Activated naive CD8-positive, alpha-beta T cell treated with anti-CD3 and anti-CD28 coated beads, Interleukin-2, amount 50 U/mL, for 16 hours (primary cell): Measurements from ENCODE around the gene SRD5A1.
"Not testable (repeated sequence)": the region's sequence is repeated elsewhere in the genome, so short reads cannot be mapped to it uniquely, and the experiment has no call there.

Source experiments
- DNase-seq: peaks from one replicate; pipeline ENCODE4 v3.0.0-alpha.2; 2020; ENCODE audit warnings: low read depth, low spot score

SRD5A1 gene

DNA sequence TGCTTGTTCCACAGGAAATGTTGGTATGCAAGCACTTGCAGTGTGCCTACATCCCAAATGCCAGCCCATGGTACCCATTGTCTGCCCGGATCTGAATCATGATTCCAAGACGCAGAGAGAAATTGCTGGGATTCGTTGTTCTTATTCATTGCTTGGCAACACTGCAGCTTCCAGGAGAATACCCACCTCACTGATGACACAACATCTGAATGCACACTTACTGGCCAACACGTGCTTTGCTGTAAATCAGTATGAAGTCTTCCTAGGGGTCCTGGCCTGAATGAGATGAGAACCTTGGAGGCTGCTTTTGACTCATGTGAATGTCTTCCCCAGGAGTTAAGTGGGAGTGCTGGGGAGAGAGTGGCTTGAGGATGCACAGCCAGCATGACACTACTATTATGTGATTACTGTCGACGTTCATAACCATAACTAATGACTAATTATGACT is 11.6 kb downstream of the SRD5A1 start:
- DNase-seq: no peak

DNA sequence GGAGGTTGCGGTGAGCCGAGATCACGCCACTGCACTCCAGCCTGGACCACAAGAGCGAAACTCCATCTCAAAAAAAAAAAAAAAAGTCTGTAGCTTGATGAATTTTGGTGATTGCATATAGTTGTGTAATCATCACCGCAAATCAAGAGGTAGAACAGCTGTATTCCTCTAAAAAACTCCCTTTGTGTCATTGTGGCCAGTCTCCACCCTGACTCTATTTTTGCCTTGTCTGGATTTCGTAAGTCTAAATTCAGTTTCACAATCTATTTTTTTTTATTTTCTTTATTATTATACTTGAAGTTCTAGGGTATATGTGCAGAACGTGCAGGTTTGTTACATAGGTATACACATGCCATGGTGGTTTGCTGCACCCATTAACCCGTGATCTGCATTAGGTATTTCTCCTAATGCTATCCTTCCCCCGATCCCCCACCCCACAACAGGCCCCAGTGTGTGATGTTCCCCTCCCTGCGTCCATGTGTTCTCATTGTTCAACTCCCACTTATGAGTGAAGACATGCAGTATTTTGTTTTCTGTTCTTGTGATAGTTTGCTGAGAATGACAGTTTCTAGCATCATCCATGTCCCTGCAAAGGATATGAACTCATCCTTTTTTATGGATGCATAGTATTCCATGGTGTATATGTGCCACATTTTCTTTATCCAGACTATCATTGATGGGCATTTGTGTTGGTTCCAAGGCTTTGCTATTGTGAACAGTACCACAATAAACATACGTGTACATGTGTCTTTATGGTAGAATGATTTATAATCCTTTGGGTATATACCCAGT is 12.5 kb downstream of the SRD5A1 start:
- not testable (repeated sequence) for DNase-seq

DNA sequence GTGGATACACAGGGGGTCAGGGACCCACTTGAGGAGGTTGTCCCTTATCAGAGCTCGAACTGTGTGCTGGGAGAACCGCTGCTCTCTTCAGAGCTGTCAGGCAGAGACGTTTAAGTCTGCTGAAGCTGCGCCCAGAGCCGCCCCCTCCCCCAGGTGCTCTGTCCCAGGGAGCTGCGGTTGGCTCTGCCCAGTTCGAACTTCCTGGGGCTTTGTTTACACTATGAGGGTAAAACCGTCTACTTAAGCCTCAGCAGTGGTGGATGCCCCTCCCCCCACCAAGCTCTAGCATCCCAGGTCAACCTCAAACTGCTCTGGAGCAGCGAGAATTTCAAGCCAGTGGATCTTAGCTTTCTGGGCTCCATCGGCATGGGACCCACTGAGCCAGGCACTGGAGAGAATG is 15.9 kb downstream of the SRD5A1 start:
- no peak for DNase-seq

DNA sequence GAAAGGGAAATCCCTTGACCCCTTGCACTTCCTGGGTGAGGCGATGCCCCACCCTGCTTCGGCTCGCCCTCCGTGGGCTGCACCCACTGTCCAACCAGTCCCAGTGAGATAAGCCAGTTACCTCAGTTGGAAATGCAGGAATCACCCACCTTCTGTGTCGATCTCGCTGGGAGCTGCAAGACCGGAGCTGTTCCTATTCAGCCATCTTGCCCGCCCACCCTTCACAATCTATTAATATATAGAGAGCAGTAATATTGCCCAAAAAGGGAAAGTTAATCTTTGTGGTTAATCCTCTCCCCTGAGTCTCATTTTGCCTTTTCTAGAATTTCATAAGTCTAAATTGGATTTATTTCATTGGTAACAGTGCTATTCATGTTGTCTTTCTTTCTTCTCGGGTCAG is 16.4 kb downstream of the SRD5A1 start:
- DNase-seq: no peak

DNA sequence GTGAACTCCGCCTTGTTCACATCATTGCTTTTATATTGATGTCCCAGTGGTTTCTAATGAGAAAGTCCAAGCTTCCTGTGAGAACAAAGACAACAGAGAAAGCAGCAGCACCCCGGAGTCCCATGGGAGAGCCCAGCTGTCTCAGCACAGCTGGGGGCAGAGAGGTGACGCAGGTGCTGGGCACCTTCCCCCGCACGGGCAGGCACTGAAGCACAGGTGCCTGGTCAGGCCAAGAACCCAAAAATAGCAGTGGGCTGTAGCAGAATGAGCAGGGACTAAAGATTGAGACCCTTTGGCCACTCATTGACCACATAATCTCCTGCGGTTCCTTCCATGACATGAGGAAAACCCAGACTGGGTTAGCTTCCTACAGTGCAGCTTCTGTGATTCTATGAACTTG is 18.8 kb downstream of the SRD5A1 start:
- no peak for DNase-seq

DNA sequence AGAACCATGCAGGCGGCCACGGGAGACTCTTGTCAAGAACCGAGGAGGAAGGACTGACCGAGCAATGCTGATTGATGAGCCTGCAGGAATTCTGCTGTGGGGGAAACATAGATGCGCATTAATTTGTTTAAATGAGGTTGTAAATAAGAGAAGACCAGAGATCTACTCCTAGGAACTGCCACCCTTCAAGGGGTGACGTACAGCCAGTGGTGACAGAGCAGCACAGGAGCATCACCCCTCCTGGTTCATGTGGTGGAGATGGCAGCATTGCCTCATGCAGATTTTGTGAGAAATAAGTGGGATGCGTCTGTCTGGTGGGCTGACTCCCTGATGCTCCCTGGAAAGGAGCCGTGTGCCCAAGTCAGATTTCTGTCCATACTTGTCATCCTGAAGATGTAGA is 22.2 kb downstream of the SRD5A1 start:
- no peak for DNase-seq

DNA sequence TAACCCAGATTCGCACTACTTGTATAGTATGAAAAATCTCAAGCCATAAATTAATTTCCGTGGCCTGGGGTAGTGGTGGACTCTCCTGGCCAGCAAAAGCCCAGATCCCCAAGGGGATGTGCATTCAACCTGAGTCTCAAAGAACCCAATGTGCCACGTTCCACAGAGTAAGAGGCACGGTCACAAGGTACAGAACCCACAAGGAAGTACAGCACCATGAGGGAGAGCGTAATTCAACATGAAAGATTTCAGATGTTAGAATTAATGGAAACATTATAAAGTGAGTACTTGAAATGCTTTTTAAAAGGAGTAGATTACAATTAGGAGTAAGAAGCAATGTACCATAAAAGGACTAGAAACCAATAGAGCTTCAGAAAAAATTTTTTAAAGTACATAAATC is 23.4 kb downstream of the SRD5A1 start:
- DNase-seq: no peak

DNA sequence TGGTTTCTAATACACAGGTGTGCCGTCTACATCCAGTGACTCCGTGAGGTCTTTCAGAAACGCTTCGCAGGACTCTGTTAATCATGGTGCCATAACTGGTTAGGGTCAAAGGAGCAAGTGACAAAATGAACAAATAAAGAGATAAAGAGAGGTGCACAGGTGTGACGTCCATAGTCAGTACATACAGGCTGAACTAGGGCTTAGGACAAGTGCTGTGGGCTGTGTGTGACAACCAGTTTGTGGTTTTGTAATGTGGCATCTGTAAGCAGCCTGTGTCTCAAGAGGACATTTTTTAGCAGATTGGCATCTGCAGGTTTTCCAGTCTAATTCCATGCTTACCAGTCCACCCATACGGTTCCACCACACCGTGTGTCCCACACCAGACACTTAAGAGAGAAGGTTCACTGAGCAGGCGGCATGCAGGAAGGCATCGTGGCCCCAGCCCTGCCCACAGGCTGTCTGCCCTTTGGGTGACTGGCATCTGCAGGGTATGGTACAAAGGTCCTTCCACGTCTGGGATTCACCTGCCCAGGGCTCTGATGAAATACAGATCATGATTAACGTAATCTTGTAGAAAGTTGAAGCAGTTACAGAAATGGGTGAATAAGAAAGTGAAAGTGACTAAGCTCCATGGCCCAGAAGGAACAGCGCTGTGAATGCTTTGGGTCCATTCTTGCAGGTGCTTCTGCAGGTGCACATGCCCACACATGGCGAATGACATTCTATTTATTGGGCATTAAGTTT is 26.9 kb downstream of the SRD5A1 start:
- no peak for DNase-seq

DNA sequence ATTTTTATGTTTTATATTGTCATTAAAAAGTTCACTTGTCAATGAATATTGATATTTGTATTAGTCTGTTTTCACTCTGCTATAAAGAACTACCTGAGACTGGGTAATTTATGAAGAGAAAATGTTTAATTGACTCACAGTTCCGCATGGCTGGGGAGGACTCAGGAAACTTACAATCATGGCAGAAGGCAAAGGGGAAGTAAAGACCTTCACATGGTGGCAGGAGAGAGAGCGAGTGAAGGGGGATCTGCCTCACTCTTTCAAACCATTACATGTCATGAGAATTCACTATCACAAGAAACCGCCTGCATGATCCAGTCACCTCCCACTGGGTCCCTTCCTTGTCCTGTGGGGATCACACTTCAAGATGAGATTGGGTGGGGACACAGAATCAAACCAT is 27.4 kb downstream of the SRD5A1 start:
- DNase-seq: no peak

DNA sequence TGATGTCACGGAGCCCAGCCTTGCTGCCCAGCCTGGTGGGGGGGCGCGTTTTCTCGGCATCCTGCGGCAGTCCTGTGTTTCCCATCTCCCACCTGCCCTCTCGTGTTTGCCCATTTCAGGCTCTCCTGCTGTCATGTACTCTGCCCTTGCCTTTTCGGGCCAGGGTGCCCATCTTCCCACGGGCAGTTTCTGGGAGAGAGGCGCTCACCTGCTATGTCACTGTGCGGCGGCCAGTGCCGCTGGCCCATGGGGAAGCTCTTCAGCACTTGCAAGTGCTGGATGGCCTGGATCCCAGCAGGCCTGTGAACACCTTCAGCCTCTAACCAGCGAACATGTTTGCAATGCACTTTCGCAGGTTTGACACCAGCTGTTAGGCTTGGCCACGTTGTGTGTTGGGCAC is 33.5 kb downstream of the SRD5A1 start:
- no peak for DNase-seq

DNA sequence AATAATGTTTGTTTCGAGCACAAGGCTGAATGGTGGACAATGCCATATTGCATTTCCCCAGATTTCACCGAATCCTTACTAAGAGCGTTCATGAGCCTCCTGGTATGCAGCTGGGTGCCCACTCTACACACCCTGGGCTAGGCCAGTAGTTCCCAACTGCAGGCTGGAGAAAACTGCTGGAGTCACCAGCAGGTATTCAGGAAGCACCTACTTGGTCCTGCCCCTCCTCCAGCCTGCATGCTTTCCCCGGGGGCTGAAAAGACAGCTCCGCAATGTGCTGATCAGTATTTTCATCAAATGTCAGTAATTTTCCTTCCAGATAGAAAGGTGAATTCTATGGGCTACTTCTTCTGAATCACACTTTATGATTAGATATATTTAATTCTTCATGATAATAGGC is 34.4 kb downstream of the SRD5A1 start:
- DNase-seq: no peak

DNA sequence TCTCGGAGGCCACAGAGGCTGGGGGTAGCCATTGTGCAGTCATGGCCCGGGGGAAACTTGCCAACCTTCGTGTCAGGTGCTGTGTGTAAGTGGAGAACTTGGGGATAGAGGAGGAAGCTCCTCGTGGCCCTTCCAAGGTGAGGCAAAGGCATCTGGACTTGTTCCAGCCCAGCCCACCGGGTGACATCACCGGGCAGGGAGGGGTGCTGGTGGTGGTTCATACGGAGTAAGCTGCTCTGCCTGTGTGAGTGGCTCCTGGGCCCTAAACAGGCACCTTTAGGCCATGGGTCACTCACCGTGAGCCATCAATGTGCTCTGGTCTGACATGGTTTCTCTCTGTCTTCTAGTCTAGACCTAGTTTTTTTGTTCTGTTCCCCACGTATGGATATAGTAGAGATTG is 35.5 kb downstream of the SRD5A1 start:
- not testable (repeated sequence) for DNase-seq

DNA sequence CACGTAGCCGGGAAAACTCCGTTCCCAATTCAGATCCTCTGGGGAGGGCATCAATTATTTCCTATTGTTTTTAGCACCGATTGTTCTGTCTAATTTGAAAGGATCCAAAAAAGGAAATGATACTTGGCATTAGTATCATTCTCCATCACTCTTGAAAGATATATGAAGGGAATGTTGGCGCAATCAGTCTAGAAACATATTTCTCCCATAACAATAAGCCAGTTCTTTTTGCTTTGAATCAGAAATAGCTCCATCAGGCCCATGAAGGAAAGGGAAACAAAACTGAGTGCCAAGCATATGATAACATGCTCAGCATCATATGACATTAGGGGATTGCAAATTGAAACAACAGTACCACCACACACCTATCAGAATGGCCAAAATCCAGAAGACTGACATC is 39.8 kb downstream of the SRD5A1 start:
- no peak for DNase-seq

DNA sequence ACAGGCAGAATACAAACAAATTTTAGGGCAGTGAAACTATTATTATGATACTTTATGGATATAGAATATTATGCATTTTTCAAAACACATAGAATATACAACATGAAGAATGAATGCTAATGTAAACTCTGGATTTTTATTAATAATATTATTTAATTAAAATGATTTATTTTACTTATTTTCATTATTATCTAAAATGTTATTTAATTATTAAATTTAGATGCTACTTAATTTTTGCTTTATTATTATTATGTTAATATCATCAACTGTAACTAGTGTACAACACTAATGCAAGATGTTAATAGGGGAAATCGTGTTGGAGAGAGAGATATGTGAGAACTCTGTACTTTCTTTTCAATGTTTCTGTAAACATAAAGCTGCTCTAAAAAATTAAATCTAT is 40.7 kb downstream of the SRD5A1 start:
- no peak for DNase-seq

DNA sequence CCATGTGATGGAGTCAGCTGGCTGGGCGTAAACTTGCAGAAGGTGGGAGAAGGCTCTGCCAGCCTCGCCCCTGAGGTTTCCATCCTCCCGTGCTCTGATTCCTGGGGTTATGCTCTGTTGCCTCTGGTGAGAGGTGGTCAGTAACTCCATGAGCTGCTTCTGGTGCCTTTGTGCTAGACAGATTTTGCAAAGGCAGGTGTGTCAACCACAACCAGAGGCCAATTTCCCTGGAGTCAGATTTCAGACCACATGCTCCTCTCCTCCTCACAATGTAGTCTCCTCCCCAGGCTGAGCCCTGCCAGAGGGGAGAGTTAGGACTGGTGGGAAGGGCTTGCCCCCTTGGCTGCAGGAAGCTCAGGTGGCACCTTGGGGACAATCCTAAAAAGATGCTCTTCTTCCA is 41.2 kb downstream of the SRD5A1 start:
- no peak for DNase-seq

DNA sequence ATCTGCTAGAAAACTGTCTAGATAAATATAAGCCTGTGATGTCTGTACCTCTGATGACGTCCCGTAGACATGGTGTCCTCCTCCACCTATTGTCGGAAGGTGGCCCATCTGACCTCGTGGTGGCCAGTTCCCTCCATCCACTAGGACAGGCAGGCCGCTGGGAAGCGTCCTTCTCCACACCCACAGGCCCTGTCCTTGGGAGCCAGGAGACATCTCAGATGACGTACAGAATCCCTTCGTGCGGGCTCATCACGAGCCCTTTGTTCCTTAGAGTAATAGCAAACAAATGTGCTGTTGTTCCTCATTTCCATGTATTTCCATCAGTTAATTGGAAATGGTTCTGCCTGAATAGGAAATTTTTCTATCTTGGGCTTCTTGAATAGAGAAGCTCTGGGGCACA is 41.6 kb downstream of the SRD5A1 start:
- DNase-seq: no peak

DNA sequence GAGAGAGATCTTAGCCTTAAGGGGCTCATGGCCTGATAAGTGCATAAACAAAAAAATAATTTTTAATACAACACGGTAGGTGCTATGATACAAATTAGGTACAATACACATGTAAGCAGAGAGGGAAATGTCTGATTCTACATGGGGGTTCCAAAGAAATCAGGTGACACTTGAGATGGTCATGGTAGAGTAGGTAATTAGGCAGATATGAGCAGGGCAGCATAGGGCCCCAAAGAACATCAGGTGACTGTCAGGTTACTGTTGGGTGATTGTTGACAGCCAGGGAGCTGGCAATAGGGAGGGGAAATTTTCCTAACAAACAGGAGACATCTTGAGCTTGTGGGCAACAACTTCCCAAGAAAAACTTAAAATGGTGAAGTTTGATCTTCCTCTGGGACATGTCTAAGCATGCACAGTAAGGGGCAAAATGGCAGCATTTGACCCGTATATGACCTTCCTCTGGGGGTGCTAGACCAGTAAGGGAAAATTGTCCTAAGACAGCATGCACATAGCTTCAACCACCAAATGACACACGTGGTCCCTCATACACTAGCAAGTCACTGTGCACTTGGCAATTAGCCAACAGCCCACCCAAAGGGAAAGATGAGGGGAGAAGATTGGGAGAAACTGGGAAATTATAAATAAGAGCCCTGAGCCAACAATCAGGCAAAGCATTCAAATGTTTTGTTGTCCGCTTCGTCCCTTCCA is 42.7 kb downstream of the SRD5A1 start:
- no peak for DNase-seq

DNA sequence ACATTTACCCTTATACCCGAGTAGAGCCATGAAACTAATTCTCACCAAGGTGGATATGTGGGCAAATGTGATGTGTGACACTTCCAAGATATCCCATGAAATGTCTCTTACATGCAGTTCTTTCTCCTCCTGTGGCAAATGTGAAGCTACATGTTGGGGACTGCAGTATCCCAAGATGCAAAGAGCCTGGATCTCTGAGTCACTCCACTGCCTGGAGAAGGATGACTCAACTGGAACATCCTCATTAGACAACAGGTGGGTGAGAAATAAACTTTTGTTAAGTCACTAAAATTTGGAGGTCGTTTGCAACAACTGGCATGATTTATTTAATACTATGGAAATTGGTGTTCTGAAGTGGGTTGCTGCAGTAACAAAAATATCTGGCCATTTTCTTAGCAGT is 43.5 kb downstream of the SRD5A1 start:
- no peak for DNase-seq

DNA sequence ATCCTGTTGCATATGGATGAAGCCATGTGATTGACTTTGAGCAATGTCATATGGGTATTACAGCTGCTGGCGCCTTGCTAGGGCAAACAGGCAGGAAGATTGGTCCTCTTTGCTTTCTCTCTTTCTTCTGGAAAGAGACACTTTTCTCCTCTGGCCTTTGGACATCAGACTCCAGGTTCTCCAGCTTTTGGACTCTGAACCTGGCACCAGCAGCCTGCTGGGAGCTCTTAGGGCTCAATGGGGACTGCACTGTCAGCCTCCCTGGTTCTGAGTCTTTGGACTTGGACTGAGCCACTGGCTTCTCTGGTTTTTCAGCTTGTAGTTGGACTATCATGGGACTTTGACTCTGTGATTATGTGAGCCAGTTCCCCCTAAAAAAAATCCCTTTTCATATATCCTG is 45.1 kb downstream of the SRD5A1 start:
- no peak for DNase-seq

DNA sequence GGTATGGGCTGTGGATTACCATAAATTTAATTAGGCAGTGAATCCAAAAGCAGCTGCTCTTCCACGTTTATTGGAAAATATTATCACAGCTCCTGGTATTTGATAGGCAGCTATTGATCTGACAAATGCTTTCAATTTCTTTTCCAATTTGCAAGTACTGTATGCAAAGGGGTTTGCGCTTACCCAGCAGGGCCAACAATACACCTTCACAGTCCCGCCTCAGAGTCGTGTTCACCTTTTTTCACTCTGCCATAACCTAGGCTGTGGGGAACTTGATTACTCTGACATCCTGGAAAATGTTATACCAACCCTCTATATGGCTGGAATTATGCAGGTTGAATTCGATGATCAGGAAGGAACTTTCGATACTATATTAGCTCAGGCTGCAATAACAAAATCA is 47.7 kb downstream of the SRD5A1 start:
- no peak for DNase-seq

DNA sequence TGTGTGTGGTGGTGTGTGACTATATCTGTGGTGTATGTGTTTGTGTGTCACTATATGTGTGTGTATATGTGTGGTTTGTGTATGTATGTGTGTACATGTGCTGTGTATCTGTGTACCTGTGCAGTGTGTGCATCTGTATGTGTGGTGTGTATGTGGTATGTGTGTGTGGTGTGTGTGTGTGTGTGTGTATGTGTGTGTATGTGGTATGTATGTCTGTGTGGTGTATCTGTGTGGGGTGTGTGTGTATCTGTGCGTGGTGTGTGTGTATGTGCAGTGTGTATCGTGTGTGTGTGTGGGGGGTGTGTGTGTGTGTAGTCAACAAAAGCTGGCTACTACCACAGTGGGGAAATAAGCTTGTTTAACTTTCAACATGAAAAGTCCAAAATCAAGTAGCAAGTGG is 48.4 kb downstream of the SRD5A1 start:
- DNase-seq: no peak

DNA sequence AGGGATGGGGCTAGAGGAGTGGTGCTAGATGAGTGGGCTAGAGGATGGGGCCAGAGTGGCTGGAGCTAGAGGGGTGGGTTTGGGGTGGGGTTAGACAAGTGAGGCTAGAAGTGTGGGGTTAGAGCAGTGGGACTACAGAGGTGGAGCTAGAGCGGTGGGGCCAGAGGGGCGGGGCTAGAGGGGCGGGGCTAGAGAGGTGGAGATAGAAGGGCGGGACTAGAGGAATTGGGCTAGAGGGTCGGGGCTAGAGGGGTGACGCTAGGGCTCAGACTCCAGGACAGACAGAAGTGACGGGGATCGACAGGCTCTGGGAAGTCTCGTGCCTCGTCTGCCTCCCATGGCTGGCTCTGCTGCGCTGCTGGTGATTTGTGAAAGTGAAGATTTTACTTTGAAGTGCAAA is 49.0 kb downstream of the SRD5A1 start:
- no peak for DNase-seq

DNA sequence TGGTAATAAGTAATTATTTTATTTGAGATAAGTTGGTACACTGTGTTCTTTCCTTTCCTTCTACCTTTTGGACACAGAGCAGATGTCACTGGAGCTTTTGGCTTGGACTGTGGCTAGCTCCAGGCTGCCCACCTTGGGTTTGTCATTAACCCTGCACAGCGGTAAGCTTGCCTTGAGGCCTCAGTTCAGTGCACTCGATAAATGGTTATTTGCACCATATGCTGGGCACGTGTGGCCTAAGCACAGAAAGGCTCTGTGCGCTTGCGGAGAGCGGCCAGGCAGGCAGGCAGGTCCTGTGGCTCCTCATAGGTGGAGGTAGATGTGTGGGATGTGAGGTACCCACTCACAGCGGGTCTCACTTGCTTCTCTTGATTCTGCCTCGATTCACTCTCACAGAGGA is 50.0 kb downstream of the SRD5A1 start:
- DNase-seq: no peak
